K562 (cell line): ENCODE data around the gene VENTX. TPM values are rescaled to one million over a fixed set of nuclear protein-coding genes. Genes with fewer than 3 reads are reported as not detected.

Experiments
- ARID3B ChIP-seq: fragments of 250-450 bp; sonication (Bioruptor Pico); IDR thresholded peaks from 2 replicates; pipeline ENCODE4 v1.4.0; 2020; ENCODE audit warnings: borderline replicate concordance
- ARID4B ChIP-seq: sonication (generic); formaldehyde crosslinking; IDR thresholded peaks from 2 replicates; pipeline ENCODE4 v1.8.0; 2022; ENCODE audit warnings: mild to moderate bottlenecking, missing genetic modification reagents
- GATAD2B ChIP-seq: fragments of 450-650 bp; IDR thresholded peaks from 2 replicates; pipeline ENCODE4 v1.6.1; 2017; ENCODE audit warnings: mild to moderate bottlenecking, borderline replicate concordance
- PTRF ChIP-seq: fragments of 450-650 bp; IDR thresholded peaks from 2 replicates; pipeline ENCODE4 v1.6.1; 2016; ENCODE audit warnings: mild to moderate bottlenecking, missing genetic modification characterization, missing compliant biosample characterization
- RAD21 ChIP-seq, 2 experiments: fragments of 250-450 bp in 1 of 2; fragments of 450-650 bp in 1 of 2; sonication (Bioruptor Pico) in 1 of 2; formaldehyde crosslinking in 1 of 2; IDR thresholded peaks in 1 of 2; conservative IDR thresholded peaks in 1 of 2; 2 replicates each; pipeline versions ENCODE4 v1.4.0 to v1.8.0; 2020 to 2022; ENCODE audit warnings: mild to moderate bottlenecking in 2 of 2, moderate library complexity in 1 of 2
- SOX6 ChIP-seq: fragments of 450-650 bp; IDR thresholded peaks from 2 replicates; pipeline ENCODE4 v1.6.1; 2014; ENCODE audit warnings: mild to moderate bottlenecking
- TEAD1 ChIP-seq, 2 experiments: fragments of 450-650 bp in 1 of 2; sonication (generic) in 1 of 2; formaldehyde crosslinking; IDR thresholded peaks; 2 replicates each; pipeline versions ENCODE4 v1.4.0 to v1.8.0; 2020 to 2022; ENCODE audit warnings: mild to moderate bottlenecking in 2 of 2, missing genetic modification reagents in 1 of 2
- polyA plus RNA-seq, 8 experiments: library from polyadenylated mRNA; depleted of rRNA in 4 of 8; stranded (reverse) in 5 of 8; unstranded in 3 of 8; fragments of >200 nt; fragmentation: Nextera tagmentation in 2 of 8; fragmentation: Illumina TruSeq in 1 of 8; extraction: Ambion mirVana in 2 of 8; extraction: Trizol in 1 of 8; gene quantifications; 2 replicates each; pipeline versions ENCODE4 v1.2.1 to v1.2.3, GENCODE V29; 2011 to 2014; ENCODE audit warnings: inconsistent platforms in 1 of 8, missing spikeins in 1 of 8
- total RNA-seq, 7 experiments: library from RNA; depleted of rRNA in 6 of 7; stranded (reverse); fragments of >200 nt in 6 of 7; fragmentation: Illumina TruSeq in 2 of 7; extraction: Trizol in 2 of 7; gene quantifications; 2 replicates each; pipeline versions ENCODE4 v1.2.1 to v1.2.3, GENCODE V29; 2011 to 2021; ENCODE audit warnings: low replicate concordance in 1 of 7
- TF ChIP-seq, protein P1 (sequence below), 2 experiments: fragments of 450-650 bp; IDR thresholded peaks; 2 replicates each; pipeline ENCODE4 v1.6.1; 2016; ENCODE audit warnings: mild to moderate bottlenecking in 2 of 2, borderline replicate concordance in 1 of 2, low read depth in 1 of 2, moderate library complexity in 1 of 2

The VENTX gene
- total and polyA plus RNA-seq, 9 of the 15 experiments (the other 6 are each of a cell fraction or from before 2014, with no cell fraction given), result 0.07 to 0.70 (median 0.20) TPM; not detected in 1

- TF ChIP-seq, protein P1, sequence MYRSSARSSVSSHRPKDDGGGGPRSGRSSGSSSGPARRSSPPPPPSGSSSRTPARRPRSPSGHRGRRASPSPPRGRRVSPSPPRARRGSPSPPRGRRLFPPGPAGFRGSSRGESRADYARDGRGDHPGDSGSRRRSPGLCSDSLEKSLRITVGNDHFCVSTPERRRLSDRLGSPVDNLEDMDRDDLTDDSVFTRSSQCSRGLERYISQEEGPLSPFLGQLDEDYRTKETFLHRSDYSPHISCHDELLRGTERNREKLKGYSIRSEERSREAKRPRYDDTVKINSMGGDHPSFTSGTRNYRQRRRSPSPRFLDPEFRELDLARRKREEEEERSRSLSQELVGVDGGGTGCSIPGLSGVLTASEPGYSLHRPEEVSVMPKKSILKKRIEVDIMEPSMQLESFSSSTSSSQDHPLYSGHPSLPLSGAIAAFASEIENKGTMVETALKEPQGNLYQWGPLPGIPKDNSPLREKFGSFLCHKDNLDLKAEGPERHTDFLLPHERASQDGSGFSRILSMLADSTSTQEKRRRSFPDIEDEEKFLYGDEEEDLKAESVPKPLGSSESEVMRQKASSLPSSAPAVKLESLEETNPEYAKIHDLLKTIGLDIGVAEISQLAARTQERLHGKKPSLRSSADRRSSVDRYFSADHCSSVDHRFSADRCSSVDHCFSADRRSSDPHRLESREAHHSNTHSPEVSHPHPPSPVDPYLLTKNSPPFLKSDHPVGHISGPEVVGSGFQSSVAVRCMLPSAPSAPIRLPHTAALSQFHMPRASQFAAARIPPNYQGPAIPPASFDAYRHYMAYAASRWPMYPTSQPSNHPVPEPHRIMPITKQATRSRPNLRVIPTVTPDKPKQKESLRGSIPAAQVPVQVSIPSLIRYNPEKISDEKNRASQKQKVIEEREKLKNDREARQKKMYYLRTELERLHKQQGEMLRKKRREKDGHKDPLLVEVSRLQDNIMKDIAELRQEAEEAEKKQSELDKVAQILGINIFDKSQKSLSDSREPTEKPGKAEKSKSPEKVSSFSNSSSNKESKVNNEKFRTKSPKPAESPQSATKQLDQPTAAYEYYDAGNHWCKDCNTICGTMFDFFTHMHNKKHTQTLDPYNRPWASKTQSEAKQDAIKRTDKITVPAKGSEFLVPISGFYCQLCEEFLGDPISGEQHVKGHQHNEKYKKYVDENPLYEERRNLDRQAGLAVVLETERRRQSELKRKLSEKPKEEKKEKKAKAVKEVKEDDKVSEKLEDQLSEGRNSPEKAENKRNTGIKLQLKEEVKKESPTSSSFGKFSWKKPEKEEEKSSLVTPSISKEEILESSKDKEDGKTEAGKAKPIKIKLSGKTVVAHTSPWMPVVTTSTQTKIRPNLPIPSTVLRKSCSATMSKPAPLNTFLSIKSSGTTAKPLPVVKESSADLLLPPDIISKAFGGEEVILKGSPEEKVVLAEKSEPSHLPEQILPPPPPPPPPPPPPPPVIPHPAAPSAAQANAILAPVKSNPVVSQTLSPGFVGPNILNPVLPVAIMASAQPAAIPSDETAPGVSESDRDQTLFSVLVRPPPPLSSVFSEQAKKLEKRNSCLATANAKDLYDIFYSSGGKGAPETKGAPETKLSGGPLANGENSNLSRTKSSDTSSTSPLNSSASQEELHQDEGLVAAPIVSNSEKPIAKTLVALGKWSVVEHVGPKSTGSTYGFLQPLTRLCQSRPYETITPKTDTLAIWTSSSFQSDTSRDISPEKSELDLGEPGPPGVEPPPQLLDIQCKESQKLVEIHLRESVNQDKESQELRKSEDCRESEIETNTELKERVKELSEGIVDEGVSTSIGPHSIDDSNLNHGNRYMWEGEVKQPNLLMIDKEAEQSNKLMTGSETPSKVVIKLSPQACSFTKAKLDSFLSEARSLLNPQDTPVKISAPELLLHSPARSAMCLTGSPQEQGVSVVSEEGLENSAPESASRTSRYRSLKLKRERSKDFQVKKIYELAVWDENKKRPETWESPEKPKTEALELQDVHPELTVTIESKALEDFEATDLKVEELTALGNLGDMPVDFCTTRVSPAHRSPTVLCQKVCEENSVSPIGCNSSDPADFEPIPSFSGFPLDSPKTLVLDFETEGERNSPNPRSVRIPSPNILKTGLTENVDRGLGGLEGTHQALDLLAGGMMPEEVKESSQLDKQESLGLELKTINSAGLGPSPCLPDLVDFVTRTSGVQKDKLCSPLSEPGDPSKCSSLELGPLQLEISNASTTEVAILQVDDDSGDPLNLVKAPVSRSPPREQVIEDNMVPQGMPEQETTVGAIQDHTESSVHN (IDR thresholded peaks at IDR 0.05; ENCODE audit: borderline replicate concordance in 1 of 2, low read depth in 1 of 2), result no peak
- TF ChIP-seq ARID4B (CRISPR knock-in tag) (no peak), PTRF (tag) (no peak), RAD21 (CRISPR knock-in tag; conservative IDR thresholded peaks at IDR 0.05 in 1 of 2, IDR thresholded peaks at IDR 0.05 in 1 of 2) (no peak), GATAD2B (peak; percentile 29; the same call in 1 of the 2 replicates), SOX6 (peak; percentile 74), TEAD1 (CRISPR knock-in tag; IDR thresholded peaks at IDR 0.05) (0 out of 4 replicates have a peak, but pooled peaks of 1 of the 2 experiments have one; percentile 5), ARID3B (no peak)
These were observed 8.0 kb downstream of the VENTX start (continued) for GRCh38 chr10:133245439-133246235.
